GM12872 (cell line): Measurements from ENCODE around the gene RNASEL.

Experiments
- TF ChIP-seq, protein P1 (sequence below): IDR thresholded peaks from 3 replicates; pipeline ENCODE4 v1.5.1; 2011; ENCODE audit warnings: low read depth, mild to moderate bottlenecking, low read length, moderate library complexity; ENCODE audit not compliant: insufficient read depth

The RNASEL gene

DNA sequence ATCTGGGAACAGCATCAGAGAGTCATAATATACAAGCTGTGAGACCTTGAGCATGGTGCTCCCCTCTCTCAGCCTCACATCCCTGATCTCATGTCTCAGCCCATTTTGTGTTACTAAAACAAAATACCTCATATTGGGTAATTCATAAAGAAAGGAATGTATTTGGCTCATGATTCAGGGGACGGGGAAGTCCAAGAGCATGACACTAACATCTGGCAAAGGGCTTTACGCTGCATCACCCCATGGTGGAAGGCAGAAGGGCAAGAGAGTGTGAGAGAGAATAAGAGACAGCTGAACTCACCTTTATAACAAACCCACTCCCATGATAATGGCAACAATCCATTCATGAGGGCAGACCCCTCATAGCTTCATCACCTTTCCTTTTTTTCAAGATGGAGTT lies 36.5 kb downstream of the RNASEL start:
- TF ChIP-seq, protein P1, sequence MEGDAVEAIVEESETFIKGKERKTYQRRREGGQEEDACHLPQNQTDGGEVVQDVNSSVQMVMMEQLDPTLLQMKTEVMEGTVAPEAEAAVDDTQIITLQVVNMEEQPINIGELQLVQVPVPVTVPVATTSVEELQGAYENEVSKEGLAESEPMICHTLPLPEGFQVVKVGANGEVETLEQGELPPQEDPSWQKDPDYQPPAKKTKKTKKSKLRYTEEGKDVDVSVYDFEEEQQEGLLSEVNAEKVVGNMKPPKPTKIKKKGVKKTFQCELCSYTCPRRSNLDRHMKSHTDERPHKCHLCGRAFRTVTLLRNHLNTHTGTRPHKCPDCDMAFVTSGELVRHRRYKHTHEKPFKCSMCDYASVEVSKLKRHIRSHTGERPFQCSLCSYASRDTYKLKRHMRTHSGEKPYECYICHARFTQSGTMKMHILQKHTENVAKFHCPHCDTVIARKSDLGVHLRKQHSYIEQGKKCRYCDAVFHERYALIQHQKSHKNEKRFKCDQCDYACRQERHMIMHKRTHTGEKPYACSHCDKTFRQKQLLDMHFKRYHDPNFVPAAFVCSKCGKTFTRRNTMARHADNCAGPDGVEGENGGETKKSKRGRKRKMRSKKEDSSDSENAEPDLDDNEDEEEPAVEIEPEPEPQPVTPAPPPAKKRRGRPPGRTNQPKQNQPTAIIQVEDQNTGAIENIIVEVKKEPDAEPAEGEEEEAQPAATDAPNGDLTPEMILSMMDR, result no peak

DNA sequence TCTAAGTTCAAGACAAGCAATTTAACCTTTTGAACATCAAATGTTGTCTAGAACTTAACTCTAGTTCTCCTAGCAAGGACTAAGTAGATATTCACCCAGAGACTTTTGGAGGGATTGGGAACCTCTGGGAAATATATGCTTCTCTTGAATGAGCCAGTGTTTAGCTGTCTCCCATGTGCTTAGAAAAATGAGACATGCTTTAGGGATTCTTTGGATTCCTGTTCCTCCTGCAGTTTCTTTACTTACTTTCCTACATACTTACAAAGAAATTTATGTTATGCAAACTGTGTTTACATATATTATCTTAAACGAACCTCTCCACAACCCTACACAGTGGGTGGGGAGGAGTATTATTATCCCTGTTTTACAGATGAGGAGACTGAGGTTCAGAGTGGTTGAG lies 39.2 kb downstream of the RNASEL start:
- TF ChIP-seq, protein P1, result no peak

DNA sequence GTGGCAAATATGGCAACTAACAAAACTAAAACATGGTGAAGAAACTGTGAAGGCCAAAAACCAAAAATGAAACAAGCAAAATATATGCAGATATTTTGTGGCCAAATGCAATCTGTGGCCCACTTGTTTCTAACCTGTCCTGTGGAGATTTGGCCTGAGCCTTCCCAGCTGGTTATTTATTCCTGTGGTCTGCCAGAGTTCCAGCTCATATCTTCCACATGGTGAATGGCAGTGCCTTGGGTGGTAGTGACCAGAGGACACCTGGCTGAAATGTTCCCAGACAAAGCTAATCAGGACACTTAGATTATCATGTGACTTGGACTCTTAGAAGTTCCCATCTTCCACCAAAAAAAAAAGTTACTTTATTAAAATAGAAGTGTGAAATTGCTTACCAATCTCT lies 39.7 kb downstream of the RNASEL start:
- TF ChIP-seq, protein P1, result no peak

DNA sequence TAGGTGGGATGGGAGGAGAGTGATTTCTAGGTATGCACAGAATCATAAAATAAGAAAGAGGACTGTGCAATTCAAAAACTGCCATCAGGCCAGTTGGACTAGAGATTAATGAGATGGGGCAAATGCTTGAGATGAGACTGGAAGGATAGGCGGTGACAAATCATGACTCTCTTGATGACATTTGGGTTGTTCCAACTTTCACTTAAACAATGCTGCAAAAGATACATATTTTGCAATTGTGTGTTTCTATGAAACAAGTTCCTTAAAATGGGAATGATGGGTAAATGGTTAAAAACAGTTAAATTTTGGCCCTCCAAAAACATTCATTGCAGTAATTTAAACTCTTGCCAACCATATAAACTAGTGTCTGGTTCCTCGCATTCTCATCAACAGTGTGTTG lies 55.2 kb downstream of the RNASEL start:
- TF ChIP-seq, protein P1, result no peak

DNA sequence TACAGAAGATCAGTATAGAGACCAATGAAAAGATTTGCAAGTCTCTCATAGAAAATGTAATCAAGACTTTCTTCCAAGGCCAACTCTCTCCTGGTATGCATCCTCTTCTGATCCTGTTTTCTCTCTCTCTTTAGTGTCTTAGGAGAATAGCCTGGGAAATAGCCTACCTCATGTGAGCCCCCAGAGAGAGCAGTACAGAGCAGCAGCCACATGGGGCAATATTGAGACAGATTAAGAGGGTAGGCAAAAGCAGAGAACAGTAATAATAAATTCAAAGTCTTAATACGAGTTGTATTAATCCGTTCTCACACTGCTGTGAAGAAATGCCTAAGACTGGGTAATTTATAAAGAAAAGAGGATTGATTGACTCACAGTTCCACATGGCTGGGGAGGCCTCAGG lies 61.4 kb downstream of the RNASEL start:
- TF ChIP-seq, protein P1, result no peak

DNA sequence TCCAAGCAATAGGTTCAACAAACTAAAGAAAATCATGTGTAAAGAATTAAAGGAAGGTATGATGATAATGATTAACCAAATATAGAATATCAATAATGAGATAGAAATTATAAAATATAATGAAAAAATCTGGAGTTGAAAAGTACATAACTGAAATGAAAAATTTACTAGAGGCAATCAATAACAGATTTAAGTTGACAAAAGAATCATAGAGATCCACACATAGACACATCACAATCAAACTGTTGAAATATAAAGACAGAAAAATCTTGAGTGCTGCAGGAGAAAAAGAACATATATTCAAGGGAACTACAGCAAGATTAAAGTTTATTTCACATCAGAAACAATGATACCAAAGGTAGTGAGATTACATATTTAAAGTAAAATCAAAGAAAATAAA lies 63.7 kb downstream of the RNASEL start:
- TF ChIP-seq, protein P1, result no peak
